CD4-positive, alpha-beta T cell (primary cell): ENCODE data around the gene ERVV-1. TPM values are rescaled to one million over a fixed set of nuclear protein-coding genes. Genes with fewer than 3 reads are reported as not detected.
"Not testable (repeated sequence)": the region's sequence is repeated elsewhere in the genome, so short reads cannot be mapped to it uniquely, and the experiment has no call there.

ENCODE experiments used
- ATAC-seq: fragments of 200-7000 bp; cut with Tn5 transposase; one replicate; pipeline ENCODE4 v1.10.0; 2022; ENCODE audit warnings: mild to moderate bottlenecking; ENCODE audit not compliant: poor library complexity
- CTCF ChIA-PET: fragments of 350-600 bp; sonication (Branson Sonifier 250); formaldehyde crosslinking; loops from one replicate; lab custom pipeline; 2021; ENCODE audit warnings: antibody characterized with exemption, inconsistent platforms; lab: Charles Lee
- POLR2A ChIA-PET: fragments of 350-600 bp; sonication (Branson Sonifier 250); formaldehyde crosslinking; loops from one replicate; lab custom pipeline; 2021; ENCODE audit warnings: antibody characterized with exemption, inconsistent platforms; lab: Charles Lee
- DNase-seq, 14 experiments: peaks; one replicate each; pipeline ENCODE4 v3.0.0-alpha.2; 2013 to 2020; ENCODE audit warnings: mixed read lengths in 2 of 14
- H3K27ac ChIP-seq, 2 donors: one replicate each; pipeline versions ENCODE4 v1.5.1 to v1.7.0; 2013; ENCODE audit warnings: low read length in 2 of 2, low read depth in 1 of 2, mild to moderate bottlenecking in 1 of 2
- H3K27me3 ChIP-seq, 2 experiments: 1 replicate in 1 of 2; 2 replicates in 1 of 2; pipeline versions ENCODE4 v1.6.1 to v1.7.0; 2013; ENCODE audit warnings: low read length in 2 of 2, control low read depth in 1 of 2, mild to moderate bottlenecking in 1 of 2, moderate library complexity in 1 of 2; ENCODE audit not compliant: insufficient read depth in 2 of 2, control insufficient read depth in 1 of 2
- H3K36me3 ChIP-seq: one replicate; pipeline ENCODE4 v1.6.1; 2013; ENCODE audit warnings: low read length, control low read depth; ENCODE audit not compliant: insufficient read depth
- H3K4me1 ChIP-seq: one replicate; pipeline ENCODE4 v1.6.1; 2013; ENCODE audit warnings: low read length, control low read depth; ENCODE audit not compliant: insufficient read depth
- H3K4me3 ChIP-seq: one replicate; pipeline ENCODE4 v1.5.1; 2013; ENCODE audit warnings: mild to moderate bottlenecking, low read length, moderate library complexity
- H3K9me3 ChIP-seq, 2 experiments: 1 replicate in 1 of 2; 2 replicates in 1 of 2; pipeline versions ENCODE4 v1.6.1 to v1.7.0; 2013; ENCODE audit warnings: low read length in 2 of 2, mild to moderate bottlenecking in 2 of 2, control low read depth in 1 of 2, moderate library complexity in 1 of 2; ENCODE audit not compliant: control insufficient read depth in 1 of 2, insufficient read depth in 1 of 2
- H3K27ac Mint-ChIP-seq: one replicate; pipeline ENCODE4 v1.8.0; 2020; ENCODE audit warnings: mixed read lengths
- H3K27me3 Mint-ChIP-seq: one replicate; pipeline ENCODE4 v1.8.0; 2021; ENCODE audit warnings: mixed read lengths
- H3K36me3 Mint-ChIP-seq: one replicate; pipeline ENCODE4 v1.8.0; 2021; ENCODE audit warnings: low read depth, mixed read lengths
- H3K4me1 Mint-ChIP-seq: one replicate; pipeline ENCODE4 v1.8.0; 2021; ENCODE audit warnings: low read depth, mixed read lengths
- H3K4me3 Mint-ChIP-seq: one replicate; pipeline ENCODE4 v1.8.0; 2020; ENCODE audit warnings: mild to moderate bottlenecking, mixed read lengths
- H3K9me3 Mint-ChIP-seq: one replicate; pipeline ENCODE4 v1.8.0; 2020; ENCODE audit warnings: mixed read lengths
- CTCF ChIP-seq: fragments of 200-600 bp; IDR thresholded peaks from one replicate; pipeline ENCODE4 v1.8.0; 2022; ENCODE audit warnings: antibody characterized with exemption, mild to moderate bottlenecking
- intact Hi-C, 2 experiments: fragments of 100-400 bp; cut with DNase I in 1 of 2; cut with micrococcal nuclease in 1 of 2; formaldehyde crosslinking; loops; one replicate each; pipeline versions ENCODE4 v1.15.1 to v1.9.0; 2023 to 2025; cut with DNase I, micrococcal nuclease
- polyA plus RNA-seq, 2 donors: library from polyadenylated mRNA; unstranded; fragments of 120-200 nt; gene quantifications; one replicate each; pipeline ENCODE4 v1.2.1, GENCODE V29; 2013
- total RNA-seq, 174 experiments: library from RNA in 2 of 174; stranded (reverse) in 2 of 174; gene quantifications; one replicate each; pipeline ENCODE4 v1.2.3 and lab custom pipeline; 2021 to 2026

Gene ERVV-1
- not detected for total RNA-seq
- not detected for polyA plus RNA-seq (2013, experiment 1 of 2)
- polyA plus RNA-seq (2013, experiment 2 of 2) = not detected
- 0 to 0.10 (median 0) reads per million in 172 experiments for total RNA-seq (lab: John Stamatoyannopoulos, UW)

- ATAC-seq (no peak), DNase-seq (no peak)
- peaks cover 9% of the 10 kb centered on the region for H3K36me3 Mint-ChIP-seq
- POLR2A ChIA-PET = no interaction called here
- H3K4me1 Mint-ChIP-seq = no peaks in the 10 kb centered on the region
- no peak within 1 kb of the TSS for H3K4me3 ChIP-seq
- CTCF ChIA-PET = no interaction called here
- no peaks in the 10 kb centered on the region for H3K4me1 ChIP-seq
- H3K27me3 ChIP-seq = no peaks in the 10 kb centered on the region
- no peaks in the 10 kb centered on the region for H3K36me3 ChIP-seq
- intact Hi-C loops = loop anchor here in 1 of 2 experiments (5.0 kb wide), 1 partner anchor 104 kb away; no protein-coding TSS in a partner anchor
- TF ChIP-seq CTCF = no peak
- peaks cover 13 to 30% of the 10 kb centered on the region in 2 experiments for H3K9me3 ChIP-seq
- H3K9me3 Mint-ChIP-seq = no peaks in the 10 kb centered on the region
- no peaks in the 10 kb centered on the region for H3K27me3 Mint-ChIP-seq
- no peak within 1 kb of the TSS for H3K27ac ChIP-seq
- H3K4me3 Mint-ChIP-seq = no peak within 1 kb of the TSS
- no peak within 1 kb of the TSS for H3K27ac Mint-ChIP-seq
These were observed at the start of gene ERVV-1 for GRCh38 chr19:53013621-53014020. Gene ERVV-1 (plus strand): TSS chr19:53013921. CDS start chr19:53014091, 170 bp downstream.

GRCh38 chr19:52967772-52968171, 45.9 kb upstream of the ERVV-1 start:
- Mint-ChIP-seq H3K9me3 (peaks cover 16% of the 10 kb centered on the region), H3K27ac (no peak overlapping the region), H3K36me3 (peaks cover 52% of the 10 kb centered on the region), H3K27me3 (peaks cover 5% of the 10 kb centered on the region), H3K4me3 (no peak overlapping the region), H3K4me1 (peaks cover 13% of the 10 kb centered on the region)
- no peak for ATAC-seq
- Histone ChIP-seq H3K27me3 (no peaks in the 10 kb centered on the region), H3K4me3 (no peak overlapping the region), H3K9me3 (peaks cover 17 to 29% of the 10 kb centered on the region in 2 experiments), H3K4me1 (peaks cover 8% of the 10 kb centered on the region), H3K36me3 (peaks cover 5% of the 10 kb centered on the region), H3K27ac (no peak overlapping the region)
- ChIA-PET POLR2A (no interaction called here), CTCF (interaction anchor here (0.6 kb wide), 1 partner anchor 178 kb away, joined by 3 read pairs; no protein-coding TSS in a partner anchor)
- no peak for DNase-seq
- TF ChIP-seq CTCF = no peak
- intact Hi-C loops = loop anchor here (10.0 kb wide), 2 partner anchors 73 to 397 kb away; partner anchors contain the start of genes ZNF320 (in 1 of the 2) and ZNF525 (in 1 of the 2)

- no peak for TF ChIP-seq CTCF
- H3K27ac ChIP-seq = no peak overlapping the region
These were observed 32.4 kb upstream of the ERVV-1 start for GRCh38 chr19:52981329-52981728.

GRCh38 chr19:52983167-52983566, 30.6 kb upstream of the ERVV-1 start:
- H3K4me3 Mint-ChIP-seq, DNase-seq, H3K4me3 ChIP-seq, H3K27me3 ChIP-seq, H3K27me3 Mint-ChIP-seq, intact Hi-C loops, H3K4me1 Mint-ChIP-seq, H3K27ac ChIP-seq, ATAC-seq, H3K4me1 ChIP-seq, H3K36me3 ChIP-seq, POLR2A ChIA-PET, H3K27ac Mint-ChIP-seq: not testable (repeated sequence)
- CTCF ChIA-PET = interaction anchor here (1.0 kb wide), 1 partner anchor 11 kb away, joined by 3 read pairs; no protein-coding TSS in a partner anchor
- Mint-ChIP-seq H3K9me3 (peaks cover 15% of the 10 kb centered on the region), H3K36me3 (peaks cover 55% of the 10 kb centered on the region)
- H3K9me3 ChIP-seq = peaks cover 19 to 29% of the 10 kb centered on the region in 2 experiments

More at GRCh38 chr19:52981329-52981728, 32.4 kb upstream of the ERVV-1 start:
- no peak overlapping the region for H3K4me3 Mint-ChIP-seq
- no peak overlapping the region for H3K27ac Mint-ChIP-seq
- peaks cover 4% of the 10 kb centered on the region for H3K36me3 ChIP-seq
- peaks cover 11% of the 10 kb centered on the region for H3K9me3 Mint-ChIP-seq
- no peak for DNase-seq
- H3K27me3 ChIP-seq = no peaks in the 10 kb centered on the region
- H3K4me3 ChIP-seq = no peak overlapping the region
- no peaks in the 10 kb centered on the region for H3K4me1 Mint-ChIP-seq
- ChIA-PET POLR2A (no interaction called here), CTCF (interaction anchor here (1.3 kb wide), 1 partner anchor 17 kb away, joined by 3 read pairs; no protein-coding TSS in a partner anchor)
- intact Hi-C loops = no loop called here
- peaks cover 42% of the 10 kb centered on the region for H3K36me3 Mint-ChIP-seq
- peaks cover 20 to 22% of the 10 kb centered on the region in 2 experiments for H3K9me3 ChIP-seq
- no peak for ATAC-seq
- H3K4me1 ChIP-seq = no peaks in the 10 kb centered on the region
- no peaks in the 10 kb centered on the region for H3K27me3 Mint-ChIP-seq
